K562 (cell line): ENCODE data around the gene CRYBG2. TPM values are rescaled to one million over a fixed set of nuclear protein-coding genes. Genes with fewer than 3 reads are reported as not detected.
A peak's percentile ranks its signal among the peaks of the same experiment; 100 is the strongest.

Experiments used
- CBFB ChIP-seq: sonication (generic); formaldehyde crosslinking; IDR thresholded peaks from 2 replicates; pipeline ENCODE4 v1.4.0; 2020; ENCODE audit warnings: mild to moderate bottlenecking, missing genetic modification reagents
- DDX20 ChIP-seq: fragments of 450-650 bp; IDR thresholded peaks from 2 replicates; pipeline ENCODE4 v1.6.1; 2016; ENCODE audit warnings: missing genetic modification characterization, low read depth, mild to moderate bottlenecking, missing compliant biosample characterization, moderate library complexity
- DPF2 ChIP-seq: fragments of 450-650 bp; IDR thresholded peaks from 2 replicates; pipeline ENCODE4 v1.6.1; 2016
- POLR2G ChIP-seq: fragments of 200-400 bp; formaldehyde crosslinking; IDR thresholded peaks from 2 replicates; pipeline ENCODE4 v1.6.1; 2017; ENCODE audit warnings: low read depth, mild to moderate bottlenecking, antibody characterized with exemption, low read length, moderate library complexity
- POLR2H ChIP-seq: IDR thresholded peaks from 2 replicates; pipeline ENCODE4 v1.6.1; 2016; ENCODE audit warnings: missing genetic modification characterization, low read depth, mild to moderate bottlenecking, control low read depth, missing compliant biosample characterization, moderate library complexity
- RB1 ChIP-seq: fragments of 450-650 bp; IDR thresholded peaks from 2 replicates; pipeline ENCODE4 v1.6.1; 2017; ENCODE audit warnings: low read depth, mild to moderate bottlenecking
- SETDB1 ChIP-seq: IDR thresholded peaks from one replicate; pipeline ENCODE4 v1.6.1; 2012; ENCODE audit warnings: low read length, control low read depth, inconsistent platforms
- SNIP1 ChIP-seq: fragments of 450-650 bp; IDR thresholded peaks from 2 replicates; pipeline ENCODE4 v1.7.1; 2017; ENCODE audit warnings: low read depth, mild to moderate bottlenecking
- SNRNP70 ChIP-seq: fragments of 200-400 bp; formaldehyde crosslinking; optimal IDR thresholded peaks from 2 replicates; pipeline ENCODE3; 2017; ENCODE audit warnings: low read depth, low read length
- TARDBP ChIP-seq: fragments of 450-650 bp; IDR thresholded peaks from 2 replicates; pipeline ENCODE4 v1.6.1; 2016
- ZBTB11 ChIP-seq, 3 experiments: fragments of 200-800 bp in 1 of 3; fragments of 250-450 bp in 1 of 3; fragments of 450-650 bp in 1 of 3; sonication (Bioruptor Pico) in 1 of 3; sonication (Bioruptor generic) in 1 of 3; formaldehyde crosslinking in 1 of 3; IDR thresholded peaks; 2 replicates each; pipeline versions ENCODE4 v1.6.1 to v1.8.0; 2016 to 2022; ENCODE audit warnings: mild to moderate bottlenecking in 2 of 3, missing genetic modification characterization in 2 of 3, missing compliant biosample characterization in 1 of 3, moderate library complexity in 1 of 3
- ZNF212 ChIP-seq: fragments of 450-650 bp; formaldehyde crosslinking; IDR thresholded peaks from 2 replicates; pipeline ENCODE4 v1.4.0; 2020; ENCODE audit warnings: mild to moderate bottlenecking
- ZNF431 ChIP-seq: sonication (generic); formaldehyde crosslinking; IDR thresholded peaks from 2 replicates; pipeline ENCODE4 v1.8.0; 2022; ENCODE audit warnings: mild to moderate bottlenecking, missing genetic modification reagents
- ZNF740 ChIP-seq, 3 experiments: fragments of 200-800 bp in 1 of 3; sonication (Bioruptor generic) in 1 of 3; sonication (generic) in 1 of 3; formaldehyde crosslinking in 1 of 3; IDR thresholded peaks; 2 replicates each; pipeline versions ENCODE4 v1.6.1 to v1.8.0; 2016 to 2022; ENCODE audit warnings: mild to moderate bottlenecking in 2 of 3, missing compliant biosample characterization in 2 of 3, missing genetic modification characterization in 2 of 3, missing genetic modification reagents in 1 of 3
- polyA plus RNA-seq, 8 experiments: library from polyadenylated mRNA; depleted of rRNA in 4 of 8; stranded (reverse) in 5 of 8; unstranded in 3 of 8; fragments of >200 nt; fragmentation: Nextera tagmentation in 2 of 8; fragmentation: Illumina TruSeq in 1 of 8; extraction: Ambion mirVana in 2 of 8; extraction: Trizol in 1 of 8; gene quantifications; 2 replicates each; pipeline versions ENCODE4 v1.2.1 to v1.2.3, GENCODE V29; 2011 to 2014; ENCODE audit warnings: inconsistent platforms in 1 of 8, missing spikeins in 1 of 8
- total RNA-seq, 7 experiments: library from RNA; depleted of rRNA in 6 of 7; stranded (reverse); fragments of >200 nt in 6 of 7; fragmentation: Illumina TruSeq in 2 of 7; extraction: Trizol in 2 of 7; gene quantifications; 2 replicates each; pipeline versions ENCODE4 v1.2.1 to v1.2.3, GENCODE V29; 2011 to 2021; ENCODE audit warnings: low replicate concordance in 1 of 7
- TF ChIP-seq, protein P1 (sequence below): IDR thresholded peaks from 2 replicates; pipeline ENCODE4 v1.6.1; 2011; ENCODE audit warnings: borderline replicate concordance, low read depth, mild to moderate bottlenecking, moderate library complexity, low read length; ENCODE audit not compliant: insufficient read depth, poor library complexity, severe bottlenecking
- TF ChIP-seq, protein P2 (sequence below), 3 experiments: IDR thresholded peaks in 2 of 3; conservative IDR thresholded peaks in 1 of 3; 2 replicates each; pipeline ENCODE4 v1.5.1; 2011 to 2012; ENCODE audit warnings: low read length in 3 of 3, mild to moderate bottlenecking in 3 of 3, control low read depth in 2 of 3, improper control_type of control experiment in 1 of 3, inconsistent platforms in 1 of 3, low read depth in 1 of 3, mixed read lengths in 1 of 3, moderate library complexity in 1 of 3; ENCODE audit not compliant: insufficient read depth in 2 of 3

CRYBG2 gene
- total and polyA plus RNA-seq, 9 of the 15 experiments (the other 6 are each of a cell fraction or from before 2014, with no cell fraction given): 0.39 to 8.5 (median 3.7) TPM

DNA sequence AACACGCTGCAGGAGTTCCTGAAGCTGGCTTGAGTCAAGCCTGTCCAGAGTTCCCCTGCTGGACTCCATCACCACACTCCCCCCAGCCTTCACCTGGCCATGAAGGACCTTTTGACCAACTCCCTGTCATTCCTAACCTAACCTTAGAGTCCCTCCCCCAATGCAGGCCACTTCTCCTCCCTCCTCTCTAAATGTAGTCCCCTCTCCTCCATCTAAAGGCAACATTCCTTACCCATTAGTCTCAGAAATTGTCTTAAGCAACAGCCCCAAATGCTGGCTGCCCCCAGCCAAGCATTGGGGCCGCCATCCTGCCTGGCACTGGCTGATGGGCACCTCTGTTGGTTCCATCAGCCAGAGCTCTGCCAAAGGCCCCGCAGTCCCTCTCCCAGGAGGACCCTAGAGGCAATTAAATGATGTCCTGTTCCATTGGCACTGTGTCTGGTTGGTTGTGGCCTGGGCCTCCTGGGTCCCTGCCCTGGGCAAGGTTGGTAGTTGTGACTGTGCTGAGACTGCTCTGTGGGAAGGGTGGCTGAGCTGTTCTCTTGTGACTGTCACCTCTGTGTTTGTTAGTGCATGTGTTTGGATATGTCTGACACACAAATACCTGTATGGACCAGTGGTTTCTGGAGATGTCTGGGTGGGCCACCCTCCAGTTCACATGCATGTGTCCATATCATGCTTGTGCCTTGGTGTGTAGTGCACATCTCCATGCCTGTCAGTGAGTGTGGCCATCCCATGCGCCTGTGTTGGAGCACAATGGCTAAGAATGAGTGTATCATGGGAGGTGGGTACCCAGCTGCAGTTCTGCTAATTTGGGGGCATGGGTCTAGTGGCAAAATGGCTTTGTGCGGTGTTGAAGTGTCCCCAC, 72.6 kb downstream of the CRYBG2 start (continued):
- TF ChIP-seq ZBTB11 (CRISPR knock-in tag; IDR thresholded peaks at IDR 0.05) (no peak), TARDBP (no peak), ZNF212 (CRISPR knock-in tag) (no peak), ZNF740 (CRISPR knock-in tag; IDR thresholded peaks at IDR 0.05) (no peak), ZNF740 (tag; IDR thresholded peaks at IDR 0.05) (no peak), DPF2 (no peak), POLR2H (tag) (no peak), SETDB1 (no peak), CBFB (CRISPR knock-in tag) (0 out of 2 replicates have a peak, but pooled peaks have one; percentile 61), POLR2G (peak; percentile 38; the same call in 1 of the 2 replicates), ZNF431 (CRISPR knock-in tag) (no peak), SNIP1 (no peak), DDX20 (tag) (no peak), RB1 (0 out of 2 replicates have a peak, but pooled peaks have one; percentile 9), SNRNP70 (no peak)
- TF ChIP-seq, protein P1, sequence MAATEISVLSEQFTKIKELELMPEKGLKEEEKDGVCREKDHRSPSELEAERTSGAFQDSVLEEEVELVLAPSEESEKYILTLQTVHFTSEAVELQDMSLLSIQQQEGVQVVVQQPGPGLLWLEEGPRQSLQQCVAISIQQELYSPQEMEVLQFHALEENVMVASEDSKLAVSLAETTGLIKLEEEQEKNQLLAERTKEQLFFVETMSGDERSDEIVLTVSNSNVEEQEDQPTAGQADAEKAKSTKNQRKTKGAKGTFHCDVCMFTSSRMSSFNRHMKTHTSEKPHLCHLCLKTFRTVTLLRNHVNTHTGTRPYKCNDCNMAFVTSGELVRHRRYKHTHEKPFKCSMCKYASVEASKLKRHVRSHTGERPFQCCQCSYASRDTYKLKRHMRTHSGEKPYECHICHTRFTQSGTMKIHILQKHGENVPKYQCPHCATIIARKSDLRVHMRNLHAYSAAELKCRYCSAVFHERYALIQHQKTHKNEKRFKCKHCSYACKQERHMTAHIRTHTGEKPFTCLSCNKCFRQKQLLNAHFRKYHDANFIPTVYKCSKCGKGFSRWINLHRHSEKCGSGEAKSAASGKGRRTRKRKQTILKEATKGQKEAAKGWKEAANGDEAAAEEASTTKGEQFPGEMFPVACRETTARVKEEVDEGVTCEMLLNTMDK: no peak
- TF ChIP-seq, protein P2, sequence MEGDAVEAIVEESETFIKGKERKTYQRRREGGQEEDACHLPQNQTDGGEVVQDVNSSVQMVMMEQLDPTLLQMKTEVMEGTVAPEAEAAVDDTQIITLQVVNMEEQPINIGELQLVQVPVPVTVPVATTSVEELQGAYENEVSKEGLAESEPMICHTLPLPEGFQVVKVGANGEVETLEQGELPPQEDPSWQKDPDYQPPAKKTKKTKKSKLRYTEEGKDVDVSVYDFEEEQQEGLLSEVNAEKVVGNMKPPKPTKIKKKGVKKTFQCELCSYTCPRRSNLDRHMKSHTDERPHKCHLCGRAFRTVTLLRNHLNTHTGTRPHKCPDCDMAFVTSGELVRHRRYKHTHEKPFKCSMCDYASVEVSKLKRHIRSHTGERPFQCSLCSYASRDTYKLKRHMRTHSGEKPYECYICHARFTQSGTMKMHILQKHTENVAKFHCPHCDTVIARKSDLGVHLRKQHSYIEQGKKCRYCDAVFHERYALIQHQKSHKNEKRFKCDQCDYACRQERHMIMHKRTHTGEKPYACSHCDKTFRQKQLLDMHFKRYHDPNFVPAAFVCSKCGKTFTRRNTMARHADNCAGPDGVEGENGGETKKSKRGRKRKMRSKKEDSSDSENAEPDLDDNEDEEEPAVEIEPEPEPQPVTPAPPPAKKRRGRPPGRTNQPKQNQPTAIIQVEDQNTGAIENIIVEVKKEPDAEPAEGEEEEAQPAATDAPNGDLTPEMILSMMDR (IDR thresholded peaks at IDR 0.05 in 2 of 3, conservative IDR thresholded peaks at IDR 0.05 in 1 of 3; ENCODE audit: insufficient read depth in 2 of 3, low read depth in 1 of 3, low read length in 3 of 3): no peak
